ENCODE measurements around the gene CBY2. TPM values are rescaled to one million over a fixed set of nuclear protein-coding genes. Genes with fewer than 3 reads are reported as not detected.

The CBY2 gene
- total and polyA plus RNA-seq, 2 donors (not counting 1 experiment from before 2014, with no cell fraction given) = not detected

GRCh38 chr13:45737571-45738017 lies 35.5 kb downstream of the CBY2 start:
- TF ChIP-seq EZH2 (IDR thresholded peaks at IDR 0.05; ENCODE audit: borderline replicate concordance, insufficient read depth, low read depth, low read length, poor library complexity, severe bottlenecking) = no peak
- TF ChIP-seq, protein P1, sequence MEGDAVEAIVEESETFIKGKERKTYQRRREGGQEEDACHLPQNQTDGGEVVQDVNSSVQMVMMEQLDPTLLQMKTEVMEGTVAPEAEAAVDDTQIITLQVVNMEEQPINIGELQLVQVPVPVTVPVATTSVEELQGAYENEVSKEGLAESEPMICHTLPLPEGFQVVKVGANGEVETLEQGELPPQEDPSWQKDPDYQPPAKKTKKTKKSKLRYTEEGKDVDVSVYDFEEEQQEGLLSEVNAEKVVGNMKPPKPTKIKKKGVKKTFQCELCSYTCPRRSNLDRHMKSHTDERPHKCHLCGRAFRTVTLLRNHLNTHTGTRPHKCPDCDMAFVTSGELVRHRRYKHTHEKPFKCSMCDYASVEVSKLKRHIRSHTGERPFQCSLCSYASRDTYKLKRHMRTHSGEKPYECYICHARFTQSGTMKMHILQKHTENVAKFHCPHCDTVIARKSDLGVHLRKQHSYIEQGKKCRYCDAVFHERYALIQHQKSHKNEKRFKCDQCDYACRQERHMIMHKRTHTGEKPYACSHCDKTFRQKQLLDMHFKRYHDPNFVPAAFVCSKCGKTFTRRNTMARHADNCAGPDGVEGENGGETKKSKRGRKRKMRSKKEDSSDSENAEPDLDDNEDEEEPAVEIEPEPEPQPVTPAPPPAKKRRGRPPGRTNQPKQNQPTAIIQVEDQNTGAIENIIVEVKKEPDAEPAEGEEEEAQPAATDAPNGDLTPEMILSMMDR (IDR thresholded peaks at IDR 0.05) = no peak
- Mint-ChIP-seq H3K4me1 (no peaks in the 10 kb centered on the region), H3K27ac (no peak overlapping the region), H3K27me3 (peaks cover 7% of the 10 kb centered on the region), H3K4me3 (no peak overlapping the region), H3K9me3 (ENCODE audit: insufficient read depth) (no peaks in the 10 kb centered on the region)
- no peaks in the 10 kb centered on the region for H3K9me3 ChIP-seq (ENCODE audit: control extremely low read depth in 1 of 3, control insufficient read depth in 2 of 3, insufficient read depth in 1 of 3, low read length in 2 of 3)
- 18% methylated on average over 2 of the region's 2 CpGs for WGBS (ENCODE audit: insufficient coverage)
- CTCF ChIA-PET = no interaction called here
- ATAC-seq (ENCODE audit: low read depth) (no peak), DNase-seq (no peak)
- POLR2A ChIA-PET = no interaction called here
- no peaks in the 10 kb centered on the region for H3K79me2 ChIP-seq (ENCODE audit: control insufficient read depth, insufficient read depth, low read length)
- no peak overlapping the region for H3K9ac ChIP-seq (ENCODE audit: low read length)
- H3K4me2 ChIP-seq (replicated peaks; ENCODE audit: low read depth, low read length, poor library complexity, severe bottlenecking) = no peak overlapping the region
- no peak overlapping the region for H3K4me3 ChIP-seq (ENCODE audit: control extremely low read depth in 1 of 5, extremely low read depth in 1 of 5, insufficient read depth in 1 of 5, low read depth in 2 of 5, low read length in 4 of 5)
- no peak overlapping the region for H2AFZ ChIP-seq (ENCODE audit: insufficient read depth, low read depth, low read length, poor library complexity, severe bottlenecking)
- no peaks in the 10 kb centered on the region for H3K36me3 ChIP-seq (replicated peaks in 1 of 2; ENCODE audit: control extremely low read depth in 1 of 2, control insufficient read depth in 1 of 2, extremely low read depth in 1 of 2, insufficient read depth in 2 of 2, low read length in 1 of 2)
- no peaks in the 10 kb centered on the region for H3K4me1 ChIP-seq (ENCODE audit: control insufficient read depth in 2 of 2, insufficient read depth in 2 of 2, low read length in 2 of 2)
- peaks cover 0 to 4% (median 0%) of the 10 kb centered on the region in 4 experiments for H3K27me3 ChIP-seq (replicated peaks in 1 of 4; ENCODE audit: control extremely low read depth in 1 of 4, control insufficient read depth in 3 of 4, insufficient read depth in 4 of 4, low read length in 3 of 4)
- no peaks in the 10 kb centered on the region for H4K20me1 ChIP-seq (ENCODE audit: control insufficient read depth, insufficient read depth, low read length, poor library complexity, severe bottlenecking)
- H3K27ac ChIP-seq (ENCODE audit: low read length in 2 of 2) = no peak overlapping the region
- intact Hi-C loops (cut with micrococcal nuclease) = no loop called here

DNA sequence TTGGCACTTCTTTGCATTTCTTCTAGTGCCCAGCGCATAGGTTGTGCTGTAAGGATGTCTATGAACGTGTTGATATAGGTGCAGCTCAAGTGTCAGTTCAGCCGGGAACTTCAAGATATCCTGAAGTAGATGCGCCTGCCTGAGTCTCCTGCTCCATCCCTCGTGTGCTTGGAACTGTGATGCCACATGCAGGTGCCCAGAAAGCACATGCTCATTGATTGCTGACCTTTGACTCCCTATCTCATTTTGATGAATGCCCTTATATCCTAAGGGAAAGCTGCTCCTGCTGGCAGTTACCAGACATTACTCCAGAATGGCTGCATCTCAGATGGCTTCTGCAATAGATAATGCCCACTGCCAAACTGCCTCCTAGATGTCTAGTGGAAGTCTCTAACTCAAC lies 40.9 kb downstream of the CBY2 start:
- Histone ChIP-seq H3K27ac (ENCODE audit: low read length in 2 of 2) (no peak overlapping the region), H3K4me1 (ENCODE audit: control insufficient read depth in 2 of 2, insufficient read depth in 2 of 2, low read length in 2 of 2) (no peaks in the 10 kb centered on the region), H3K4me2 (replicated peaks; ENCODE audit: low read depth, low read length, poor library complexity, severe bottlenecking) (no peak overlapping the region), H3K4me3 (ENCODE audit: control extremely low read depth in 1 of 5, extremely low read depth in 1 of 5, insufficient read depth in 1 of 5, low read depth in 2 of 5, low read length in 4 of 5) (no peak overlapping the region), H4K20me1 (ENCODE audit: control insufficient read depth, insufficient read depth, low read length, poor library complexity, severe bottlenecking) (no peaks in the 10 kb centered on the region), H3K36me3 (replicated peaks in 1 of 2; ENCODE audit: control extremely low read depth in 1 of 2, control insufficient read depth in 1 of 2, extremely low read depth in 1 of 2, insufficient read depth in 2 of 2, low read length in 1 of 2) (no peaks in the 10 kb centered on the region), H2AFZ (ENCODE audit: insufficient read depth, low read depth, low read length, poor library complexity, severe bottlenecking) (no peak overlapping the region), H3K9ac (ENCODE audit: low read length) (no peak overlapping the region), H3K27me3 (replicated peaks in 1 of 4; ENCODE audit: control extremely low read depth in 1 of 4, control insufficient read depth in 3 of 4, insufficient read depth in 4 of 4, low read length in 3 of 4) (peaks cover 0 to 2% (median 0%) of the 10 kb centered on the region in 4 experiments), H3K9me3 (ENCODE audit: control extremely low read depth in 1 of 3, control insufficient read depth in 2 of 3, insufficient read depth in 1 of 3, low read length in 2 of 3) (no peaks in the 10 kb centered on the region), H3K79me2 (ENCODE audit: control insufficient read depth, insufficient read depth, low read length) (no peaks in the 10 kb centered on the region)
- WGBS (ENCODE audit: insufficient coverage) = 89% methylated on average over 4 of the region's 5 CpGs
- Mint-ChIP-seq H3K27ac (no peak overlapping the region), H3K4me3 (no peak overlapping the region), H3K27me3 (peaks cover 8% of the 10 kb centered on the region), H3K4me1 (no peaks in the 10 kb centered on the region), H3K9me3 (ENCODE audit: insufficient read depth) (no peaks in the 10 kb centered on the region)
- ATAC-seq (ENCODE audit: low read depth) (no peak), DNase-seq (no peak)
- ChIA-PET CTCF (no interaction called here), POLR2A (no interaction called here)
- TF ChIP-seq, protein P1 (IDR thresholded peaks at IDR 0.05) = no peak
- no peak for TF ChIP-seq EZH2 (IDR thresholded peaks at IDR 0.05; ENCODE audit: borderline replicate concordance, insufficient read depth, low read depth, low read length, poor library complexity, severe bottlenecking)
- intact Hi-C loops (cut with micrococcal nuclease) = no loop called here

Measured in B cell (primary cell).